ENCODE results near the gene ETV6. TPM values are rescaled to one million over a fixed set of nuclear protein-coding genes. Genes with fewer than 3 reads are reported as not detected.

ETV6 gene
- total RNA-seq, 1 experiment from 2014 or later: 17.2 TPM

GRCh38 chr12:11832093-11832492 is 182.6 kb downstream of the ETV6 start:
- CTCF ChIA-PET: no interaction called here
- no peaks in the 10 kb centered on the region for H3K9me3 ChIP-seq (ENCODE audit: control insufficient read depth, insufficient read depth, low read depth, low read length)
- no peak for DNase-seq (ENCODE audit: low read depth, low spot score)
- TF ChIP-seq REST (IDR thresholded peaks at IDR 0.05; ENCODE audit: insufficient read depth in 1 of 2, low read depth in 2 of 2, low read length in 1 of 2) (no peak), POLR2AphosphoS5 (IDR thresholded peaks at IDR 0.05; ENCODE audit: low read depth, low read length) (no peak), TCF7L2 (IDR thresholded peaks at IDR 0.05; ENCODE audit: low read depth, low read length) (no peak), SIN3A (IDR thresholded peaks at IDR 0.05; ENCODE audit: borderline replicate concordance, insufficient read depth, low read depth, low read length) (no peak)
- TF ChIP-seq, protein P1, sequence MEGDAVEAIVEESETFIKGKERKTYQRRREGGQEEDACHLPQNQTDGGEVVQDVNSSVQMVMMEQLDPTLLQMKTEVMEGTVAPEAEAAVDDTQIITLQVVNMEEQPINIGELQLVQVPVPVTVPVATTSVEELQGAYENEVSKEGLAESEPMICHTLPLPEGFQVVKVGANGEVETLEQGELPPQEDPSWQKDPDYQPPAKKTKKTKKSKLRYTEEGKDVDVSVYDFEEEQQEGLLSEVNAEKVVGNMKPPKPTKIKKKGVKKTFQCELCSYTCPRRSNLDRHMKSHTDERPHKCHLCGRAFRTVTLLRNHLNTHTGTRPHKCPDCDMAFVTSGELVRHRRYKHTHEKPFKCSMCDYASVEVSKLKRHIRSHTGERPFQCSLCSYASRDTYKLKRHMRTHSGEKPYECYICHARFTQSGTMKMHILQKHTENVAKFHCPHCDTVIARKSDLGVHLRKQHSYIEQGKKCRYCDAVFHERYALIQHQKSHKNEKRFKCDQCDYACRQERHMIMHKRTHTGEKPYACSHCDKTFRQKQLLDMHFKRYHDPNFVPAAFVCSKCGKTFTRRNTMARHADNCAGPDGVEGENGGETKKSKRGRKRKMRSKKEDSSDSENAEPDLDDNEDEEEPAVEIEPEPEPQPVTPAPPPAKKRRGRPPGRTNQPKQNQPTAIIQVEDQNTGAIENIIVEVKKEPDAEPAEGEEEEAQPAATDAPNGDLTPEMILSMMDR (IDR thresholded peaks at IDR 0.05): no peak
- no peaks in the 10 kb centered on the region for H3K4me1 ChIP-seq (ENCODE audit: control insufficient read depth, insufficient read depth, low read length)
- H3K27me3 ChIP-seq (ENCODE audit: control insufficient read depth, insufficient read depth, low read length): no peaks in the 10 kb centered on the region
- H3K4me3 ChIP-seq (ENCODE audit: low read depth in 2 of 2, low read length in 2 of 2): no peak overlapping the region
- H3K36me3 ChIP-seq (ENCODE audit: control insufficient read depth, insufficient read depth, low read length): no peaks in the 10 kb centered on the region
- POLR2A ChIA-PET: no interaction called here
- in situ Hi-C loops (cut with HindIII; ENCODE audit: low pct_unique_long_range_greater_than_20kb, low sequenced_read_pairs) (no loop called here), intact Hi-C loops (cut with micrococcal nuclease; ENCODE audit: unreplicated experiment) (no loop called here)
- H3K27ac ChIP-seq (ENCODE audit: low read length): no peak overlapping the region
- ATAC-seq: no peak
- no TSS peak for BruUV-seq (replicated peaks)

DNA sequence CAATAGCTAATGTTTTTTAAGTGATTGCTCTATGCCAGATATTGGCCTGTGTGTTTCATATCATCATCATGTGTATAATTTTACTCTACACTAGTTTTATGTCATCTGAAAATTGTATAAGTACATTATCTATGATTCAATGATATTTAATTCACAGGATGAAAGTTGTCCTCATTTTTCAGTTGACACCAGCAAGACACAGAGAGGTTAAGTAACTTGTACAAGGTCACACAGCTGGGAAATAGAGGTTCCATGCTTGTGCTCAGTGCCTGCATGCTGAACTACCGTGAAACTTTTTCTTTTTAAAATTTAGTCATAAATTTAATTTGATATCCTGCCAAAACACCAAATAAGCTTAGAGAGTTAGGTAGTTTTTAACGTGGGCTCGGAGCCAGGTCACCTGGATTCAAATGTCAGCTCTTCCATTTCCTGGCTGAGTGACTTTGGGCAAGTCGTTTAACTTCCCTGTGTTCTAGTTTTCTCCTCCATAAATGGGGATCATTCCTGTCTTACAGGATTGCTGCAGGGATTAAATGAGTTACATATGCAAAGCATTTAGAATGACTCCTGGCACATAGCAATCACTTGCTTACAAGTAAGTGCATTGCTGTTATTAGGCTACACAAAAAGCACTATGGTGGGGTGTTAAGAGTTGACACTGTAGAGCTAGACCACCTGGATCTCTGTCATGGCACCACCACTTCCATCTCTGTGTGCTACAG is 183.9 kb downstream of the ETV6 start:
- intact Hi-C loops (cut with micrococcal nuclease; ENCODE audit: unreplicated experiment) (no loop called here), in situ Hi-C loops (cut with HindIII; ENCODE audit: low pct_unique_long_range_greater_than_20kb, low sequenced_read_pairs) (no loop called here)
- Histone ChIP-seq H3K36me3 (ENCODE audit: control insufficient read depth, insufficient read depth, low read length) (no peaks in the 10 kb centered on the region), H3K4me3 (ENCODE audit: low read depth in 2 of 2, low read length in 2 of 2) (no peak overlapping the region), H3K9me3 (ENCODE audit: control insufficient read depth, insufficient read depth, low read depth, low read length) (no peaks in the 10 kb centered on the region), H3K4me1 (ENCODE audit: control insufficient read depth, insufficient read depth, low read length) (no peaks in the 10 kb centered on the region), H3K27ac (ENCODE audit: low read length) (no peak overlapping the region), H3K27me3 (ENCODE audit: control insufficient read depth, insufficient read depth, low read length) (no peaks in the 10 kb centered on the region)
- DNase-seq (ENCODE audit: low read depth, low spot score) (no peak), ATAC-seq (no peak)
- POLR2A ChIA-PET: no interaction called here
- BruUV-seq (replicated peaks): no TSS peak
- CTCF ChIA-PET: no interaction called here
- TF ChIP-seq, protein P1 (IDR thresholded peaks at IDR 0.05): no peak
- TF ChIP-seq POLR2AphosphoS5 (IDR thresholded peaks at IDR 0.05; ENCODE audit: low read depth, low read length) (no peak), TCF7L2 (IDR thresholded peaks at IDR 0.05; ENCODE audit: low read depth, low read length) (no peak), REST (IDR thresholded peaks at IDR 0.05; ENCODE audit: insufficient read depth in 1 of 2, low read depth in 2 of 2, low read length in 1 of 2) (no peak), SIN3A (IDR thresholded peaks at IDR 0.05; ENCODE audit: borderline replicate concordance, insufficient read depth, low read depth, low read length) (no peak)

Data from Panc1 (cell line).